LNCAP (cell line): Measurements from ENCODE around the gene CSF3.

Source experiments
- CTCF ChIP-seq: fragments of 450-650 bp; IDR thresholded peaks from 2 replicates; pipeline ENCODE4 v1.5.1; 2017; ENCODE audit warnings: mild to moderate bottlenecking

The CSF3 gene

GRCh38 chr17:40018211-40019121 is 3.2 kb downstream of the CSF3 start:
- no peak for TF ChIP-seq CTCF

DNA sequence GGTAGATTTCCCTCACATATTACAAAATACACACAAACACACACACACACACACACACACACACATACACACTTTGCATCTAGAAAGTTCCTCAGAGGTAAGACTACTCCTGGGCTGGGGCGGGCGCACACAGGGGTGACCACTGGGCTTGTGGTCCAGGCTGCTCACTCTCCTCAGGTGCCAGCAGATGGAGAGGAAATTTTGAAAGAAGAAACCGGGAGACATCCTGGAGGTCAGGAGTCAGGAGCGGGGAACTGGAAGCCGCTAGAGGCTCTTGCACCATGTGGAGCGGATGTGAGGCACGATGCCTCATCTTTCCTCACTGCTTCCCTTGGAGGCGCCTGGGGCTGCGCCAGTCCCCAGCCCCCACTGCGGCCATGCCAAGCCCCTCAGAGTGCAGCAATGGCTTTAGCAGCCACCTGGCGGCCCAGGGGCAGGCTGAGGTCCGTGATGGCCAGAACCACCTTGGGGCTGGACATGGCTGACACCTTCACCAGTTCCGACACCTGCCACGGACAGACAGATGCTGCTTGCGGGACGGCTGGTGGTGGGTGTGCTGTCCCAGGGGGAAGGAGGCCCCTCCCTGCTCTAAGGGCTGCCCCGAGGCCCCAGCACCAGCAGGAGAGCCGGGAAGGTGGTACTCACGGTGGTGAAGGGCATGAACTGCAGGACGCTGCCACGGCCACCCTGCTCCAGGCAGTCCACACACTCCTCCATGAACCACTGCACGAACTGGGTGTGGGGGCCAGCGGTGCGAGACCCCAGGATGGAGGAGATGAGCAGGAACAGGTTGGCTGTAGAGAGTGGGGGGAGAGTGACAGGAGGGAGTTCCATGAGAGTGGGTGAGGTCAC is 4.1 kb downstream of the CSF3 start:
- no peak for TF ChIP-seq CTCF

GRCh38 chr17:40020146-40020545 is 4.9 kb downstream of the CSF3 start:
- no peak for TF ChIP-seq CTCF

DNA sequence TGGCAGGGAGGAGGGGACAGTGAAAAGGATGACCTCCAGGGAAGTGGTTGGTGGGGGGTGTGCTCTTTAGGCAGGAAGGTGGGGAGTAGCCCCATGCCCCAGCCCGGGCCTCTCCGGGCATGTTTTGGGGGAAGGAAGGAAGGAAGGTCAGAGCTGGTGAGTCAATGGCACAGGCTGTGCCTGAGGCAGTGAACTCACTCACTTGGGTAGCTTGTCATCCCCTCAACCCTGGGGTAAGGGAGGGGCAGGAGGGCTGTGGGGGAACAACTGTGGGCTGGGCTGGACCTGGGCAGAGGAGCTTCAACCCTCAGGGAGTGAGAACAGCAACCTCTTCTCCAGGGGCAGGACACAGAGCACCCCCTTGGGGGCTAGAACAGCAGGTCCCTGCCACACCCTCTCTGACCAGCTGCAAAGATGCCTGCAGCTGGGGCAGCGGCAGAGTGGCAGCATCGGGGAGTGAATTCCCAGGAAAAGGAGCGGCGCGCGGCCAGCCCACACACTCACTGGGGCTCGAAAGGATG is 6.3 kb downstream of the CSF3 start:
- TF ChIP-seq CTCF = no peak

DNA sequence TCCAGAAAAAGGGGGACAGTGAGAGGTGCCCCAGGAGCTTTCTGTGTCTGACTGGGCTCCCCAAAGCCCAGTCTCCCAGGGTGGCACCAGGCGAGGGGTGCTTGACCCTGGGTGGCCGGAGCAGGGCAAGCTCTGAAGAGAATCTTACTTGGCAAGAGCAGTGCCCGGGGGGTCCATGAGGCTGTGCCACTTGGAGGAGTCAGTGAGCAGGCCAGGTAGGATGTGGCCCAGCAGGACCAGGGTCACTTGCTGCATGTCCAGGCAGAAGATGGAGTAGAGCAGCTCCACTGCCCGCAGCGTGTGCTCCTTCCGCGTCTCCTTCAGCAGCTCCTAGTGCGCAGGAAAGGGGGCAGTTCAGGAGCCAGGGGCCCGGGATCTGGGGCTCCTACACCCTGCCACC is 7.3 kb downstream of the CSF3 start:
- TF ChIP-seq CTCF = no peak

- no peak for TF ChIP-seq CTCF
Measured at GRCh38 chr17:40022961-40023541, 7.8 kb downstream of the CSF3 start.

- no peak for TF ChIP-seq CTCF
Measured at GRCh38 chr17:40023590-40024292, 8.5 kb downstream of the CSF3 start.
